ENCODE measurements around the gene SOCS3. TPM values are rescaled to one million over a fixed set of nuclear protein-coding genes. Genes with fewer than 3 reads are reported as not detected.
A peak's percentile ranks its signal among the peaks of the same experiment; 100 is the strongest.

Gene SOCS3
- total RNA-seq, 4 donors from 2014 or later, result 20.9 to 101 (median 39.5) TPM

DNA sequence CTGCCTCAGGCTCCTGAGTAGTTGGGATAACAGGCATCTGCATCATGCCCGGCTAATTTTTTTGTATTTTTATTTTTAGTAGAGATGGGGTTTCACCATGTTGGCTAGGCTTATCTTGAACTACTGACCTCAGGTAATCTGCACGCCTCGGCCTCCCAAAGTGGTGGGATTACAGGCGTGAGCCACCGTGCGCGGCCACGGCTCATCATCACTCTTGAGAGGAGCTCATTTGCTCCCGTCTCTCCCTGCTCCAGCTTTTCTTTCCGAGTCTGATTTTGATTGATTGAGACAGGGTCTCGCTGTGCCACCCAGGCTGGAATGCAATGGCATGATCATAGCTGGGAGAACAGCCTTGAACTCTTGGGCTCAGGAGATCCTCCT lies 31.2 kb upstream of the SOCS3 start:
- no peak for DNase-seq
- no peak for TF ChIP-seq POLR2A (IDR thresholded peaks at IDR 0.05)
- TF ChIP-seq, protein P1, sequence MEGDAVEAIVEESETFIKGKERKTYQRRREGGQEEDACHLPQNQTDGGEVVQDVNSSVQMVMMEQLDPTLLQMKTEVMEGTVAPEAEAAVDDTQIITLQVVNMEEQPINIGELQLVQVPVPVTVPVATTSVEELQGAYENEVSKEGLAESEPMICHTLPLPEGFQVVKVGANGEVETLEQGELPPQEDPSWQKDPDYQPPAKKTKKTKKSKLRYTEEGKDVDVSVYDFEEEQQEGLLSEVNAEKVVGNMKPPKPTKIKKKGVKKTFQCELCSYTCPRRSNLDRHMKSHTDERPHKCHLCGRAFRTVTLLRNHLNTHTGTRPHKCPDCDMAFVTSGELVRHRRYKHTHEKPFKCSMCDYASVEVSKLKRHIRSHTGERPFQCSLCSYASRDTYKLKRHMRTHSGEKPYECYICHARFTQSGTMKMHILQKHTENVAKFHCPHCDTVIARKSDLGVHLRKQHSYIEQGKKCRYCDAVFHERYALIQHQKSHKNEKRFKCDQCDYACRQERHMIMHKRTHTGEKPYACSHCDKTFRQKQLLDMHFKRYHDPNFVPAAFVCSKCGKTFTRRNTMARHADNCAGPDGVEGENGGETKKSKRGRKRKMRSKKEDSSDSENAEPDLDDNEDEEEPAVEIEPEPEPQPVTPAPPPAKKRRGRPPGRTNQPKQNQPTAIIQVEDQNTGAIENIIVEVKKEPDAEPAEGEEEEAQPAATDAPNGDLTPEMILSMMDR (IDR thresholded peaks at IDR 0.05), result no peak
- H3K27me3 ChIP-seq, result no peaks in the 10 kb centered on the region
- intact Hi-C loops (cut with DNase I; ENCODE audit: low total_unique reads), result no loop called here
- peak overlapping the region in 1 of 2 donors; percentile 58 for H3K27ac ChIP-seq
- H3K4me3 ChIP-seq, result no peak overlapping the region
- H3K9me3 ChIP-seq, result no peaks in the 10 kb centered on the region
- no peaks in the 10 kb centered on the region for H3K36me3 ChIP-seq
- peaks cover 0 to 11% of the 10 kb centered on the region in 2 donors for H3K4me1 ChIP-seq

- Histone ChIP-seq H3K9me3 (no peaks in the 10 kb centered on the region), H3K27ac (peak overlapping the region; percentile 49 to 58), H3K36me3 (no peaks in the 10 kb centered on the region), H3K4me1 (peaks cover 0 to 11% of the 10 kb centered on the region in 2 donors), H3K27me3 (no peaks in the 10 kb centered on the region), H3K4me3 (no peak overlapping the region)
- TF ChIP-seq, protein P1 (IDR thresholded peaks at IDR 0.05), result peak in 1 of 4 experiments; percentile 24
- TF ChIP-seq POLR2A (IDR thresholded peaks at IDR 0.05), result no peak
- peak; percentile 49 to 57 for DNase-seq
- intact Hi-C loops (cut with DNase I; ENCODE audit: low total_unique reads), result no loop called here
Observed at GRCh38 chr17:78390241-78391050, 30.6 kb upstream of the SOCS3 start.

GRCh38 chr17:78387977-78388941 lies 28.4 kb upstream of the SOCS3 start:
- H3K27me3 ChIP-seq, result no peaks in the 10 kb centered on the region
- peak; percentile 61 to 74 for DNase-seq
- H3K36me3 ChIP-seq, result no peaks in the 10 kb centered on the region
- intact Hi-C loops (cut with DNase I; ENCODE audit: low total_unique reads), result no loop called here
- no peak for TF ChIP-seq POLR2A (IDR thresholded peaks at IDR 0.05)
- TF ChIP-seq, protein P1 (IDR thresholded peaks at IDR 0.05), result no peak
- H3K27ac ChIP-seq, result peak overlapping the region; percentile 67 to 71
- H3K4me3 ChIP-seq, result no peak overlapping the region
- no peaks in the 10 kb centered on the region for H3K9me3 ChIP-seq
- peaks cover 0 to 21% of the 10 kb centered on the region in 2 donors for H3K4me1 ChIP-seq

DNA sequence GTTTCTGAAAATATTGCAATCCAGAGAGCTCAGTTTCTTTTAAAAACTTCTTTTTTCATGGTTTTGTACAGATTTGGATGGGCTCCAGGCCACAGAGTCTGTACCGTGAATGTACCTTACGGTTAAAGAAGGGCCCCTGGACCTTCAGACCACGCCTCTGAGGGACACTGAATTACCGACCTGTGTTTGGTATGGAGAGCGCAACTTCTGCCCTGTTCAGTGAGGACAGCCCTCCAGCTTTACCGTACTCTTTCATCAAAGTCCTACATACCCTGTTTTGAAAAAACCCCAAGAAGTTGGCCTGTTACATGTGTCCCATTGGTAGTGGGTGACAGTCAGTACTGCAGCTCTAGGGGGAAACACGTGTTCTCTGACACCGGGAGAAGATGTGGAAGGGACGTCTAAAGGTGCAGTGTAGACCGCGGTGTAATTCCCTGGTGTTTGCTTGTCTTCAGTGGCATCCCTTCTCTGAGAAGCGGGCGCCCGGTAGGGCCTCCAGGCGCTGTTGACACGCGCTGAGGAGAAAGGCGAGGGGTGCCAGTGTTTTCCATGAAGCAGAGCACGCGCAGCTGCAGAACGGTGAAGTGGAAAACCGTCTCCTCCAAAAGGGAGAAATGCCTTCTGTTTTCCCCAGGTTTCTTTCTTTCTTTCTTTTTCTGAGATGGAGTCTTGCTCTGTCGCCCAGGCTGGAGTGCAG lies 24.8 kb upstream of the SOCS3 start:
- intact Hi-C loops (cut with DNase I; ENCODE audit: low total_unique reads), result no loop called here
- no peaks in the 10 kb centered on the region for H3K36me3 ChIP-seq
- no peaks in the 10 kb centered on the region for H3K9me3 ChIP-seq
- no peak overlapping the region for H3K4me3 ChIP-seq
- H3K27me3 ChIP-seq, result no peaks in the 10 kb centered on the region
- DNase-seq, result no peak
- TF ChIP-seq POLR2A (IDR thresholded peaks at IDR 0.05), result no peak
- TF ChIP-seq, protein P1 (IDR thresholded peaks at IDR 0.05), result no peak
- H3K4me1 ChIP-seq, result peaks cover 4 to 31% of the 10 kb centered on the region in 2 donors
- H3K27ac ChIP-seq, result peak overlapping the region; percentile 47 to 78
